T47D (cell line): ENCODE data around the gene LRRC8C.

Experiments used
- DNase-seq, 2 experiments: peaks; one replicate each; pipeline versions ENCODE4 v3.0.0 to v3.0.0-alpha.2; 2011 to 2012; ENCODE audit warnings: low read depth in 1 of 2, low spot score in 1 of 2
- JUND ChIP-seq: IDR thresholded peaks from 2 replicates; pipeline ENCODE4 v1.6.1; 2012; ENCODE audit warnings: low read depth
- in situ Hi-C: cut with HindIII; loops from 2 replicates; pipeline ENCODE4 v1.10.0; 2016; ENCODE audit warnings: low sequenced_read_pairs, low pct_unique_long_range_greater_than_20kb

The LRRC8C gene

GRCh38 chr1:89630048-89630447 lies 2.9 kb upstream of the LRRC8C start:
- in situ Hi-C loops: no loop called here
- TF ChIP-seq JUND: no peak
- no peak for DNase-seq

DNA sequence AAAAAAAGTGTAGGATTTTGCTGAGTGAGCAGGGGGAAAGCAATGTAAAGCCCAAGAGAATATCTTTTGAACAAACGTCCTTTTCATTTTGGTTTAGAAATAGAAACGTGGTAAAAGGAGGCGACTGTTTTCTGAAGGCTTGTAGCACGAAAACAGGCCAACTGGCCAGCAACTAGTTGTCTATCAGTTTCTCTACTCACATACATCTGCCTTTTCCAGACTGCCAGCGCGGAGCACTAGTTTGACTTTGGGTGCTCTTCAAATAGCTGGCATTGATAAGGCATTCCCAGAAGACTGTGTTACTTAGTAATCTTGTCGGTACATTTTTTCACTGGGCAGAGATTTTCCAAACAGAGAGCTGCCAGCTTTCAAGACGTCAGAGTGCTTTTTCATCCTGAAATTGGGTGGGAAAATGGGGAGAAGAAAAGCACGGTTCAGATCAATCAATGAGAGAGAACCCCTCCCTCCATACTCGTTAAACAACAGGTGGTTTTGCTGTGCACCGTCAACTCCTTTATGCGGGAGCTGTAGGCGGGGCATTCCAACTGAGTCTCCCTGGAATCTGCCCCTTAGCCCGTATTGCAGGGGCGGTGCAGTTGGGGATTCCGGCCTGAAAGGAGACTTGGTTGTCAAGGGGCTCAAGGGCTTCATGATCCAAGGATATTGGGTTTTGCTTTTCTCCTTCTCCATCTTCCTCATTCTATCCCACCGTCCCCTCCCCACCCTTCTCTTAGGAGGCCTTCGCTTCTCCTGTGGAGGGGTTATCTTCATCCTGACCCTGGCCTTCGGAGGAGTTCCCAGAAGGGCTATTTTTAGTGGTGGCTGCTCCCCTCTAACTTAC lies 884 bp upstream of the LRRC8C start:
- in situ Hi-C loops: no loop called here
- no peak for DNase-seq
- no peak for TF ChIP-seq JUND

DNA sequence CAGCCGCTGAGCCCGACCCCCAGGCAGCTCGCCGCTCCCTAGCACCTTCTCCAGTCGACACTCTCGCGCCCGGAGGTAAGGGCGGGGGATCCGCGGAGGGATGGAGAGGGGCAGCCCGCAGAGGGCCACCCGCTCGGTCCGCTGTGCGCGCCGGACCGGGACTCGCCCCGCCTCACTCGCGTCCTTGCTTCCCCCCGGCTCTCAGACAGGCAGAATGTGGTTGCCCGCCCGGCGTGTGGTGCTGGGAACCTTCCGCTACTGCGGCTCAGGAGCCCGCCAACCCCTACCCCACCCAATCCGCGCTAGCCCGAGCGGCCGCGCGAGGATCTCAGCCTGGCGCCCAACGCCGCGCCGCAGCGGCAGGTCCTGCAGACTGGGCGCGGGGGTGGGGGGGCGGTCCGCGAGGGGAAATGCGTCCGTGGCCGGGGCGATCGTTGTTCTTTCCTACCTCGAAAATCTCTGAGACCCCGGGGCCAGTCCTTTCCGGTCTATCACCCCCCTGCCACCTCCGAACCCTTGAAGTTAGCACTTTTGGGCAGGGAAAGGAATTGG lies 404 bp downstream of the LRRC8C start:
- peak; percentile 1 to 16 for DNase-seq
- in situ Hi-C loops: no loop called here
- no peak for TF ChIP-seq JUND

DNA sequence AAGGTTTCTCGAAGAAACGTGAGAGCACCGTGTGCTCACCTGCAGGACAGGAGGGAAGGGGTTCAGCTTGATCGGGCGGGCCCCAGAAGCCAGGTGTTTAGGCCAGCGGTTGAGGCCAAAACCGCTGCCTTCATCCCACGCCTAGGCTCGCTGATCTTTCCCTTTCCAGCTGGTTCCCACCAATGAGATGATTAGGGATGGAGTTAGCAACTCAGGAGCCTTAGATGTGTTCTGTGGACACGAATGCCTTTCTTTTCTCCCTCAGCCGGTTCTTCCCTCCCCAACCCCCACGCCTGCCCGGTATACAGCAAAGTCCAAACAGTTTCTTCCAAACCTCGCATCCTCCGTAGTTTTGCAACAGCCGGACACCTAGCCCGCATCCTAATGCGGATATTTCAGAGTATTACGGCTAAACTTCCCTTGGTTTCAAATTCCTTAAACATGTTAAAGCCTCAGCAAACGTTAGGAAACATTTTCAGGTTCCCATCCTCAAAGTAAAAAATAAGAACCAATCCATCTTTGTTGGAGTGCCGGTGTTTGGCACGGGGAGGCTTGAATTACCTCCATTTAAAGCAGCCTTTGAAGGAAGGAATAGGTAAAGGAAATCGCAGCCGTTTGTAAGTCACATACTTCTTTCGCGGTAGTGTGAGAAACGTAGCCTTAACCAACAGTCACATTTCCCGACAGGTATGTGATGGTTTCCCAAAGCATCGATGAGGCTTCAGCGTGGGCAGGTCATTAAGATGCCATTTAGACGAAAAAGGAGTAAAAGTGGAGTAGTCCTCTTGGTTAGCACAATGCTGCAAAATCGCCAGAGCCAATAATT lies 1.1 kb downstream of the LRRC8C start:
- no peak for TF ChIP-seq JUND
- in situ Hi-C loops: no loop called here
- DNase-seq: peak in 1 of 2 experiments; percentile 1

DNA sequence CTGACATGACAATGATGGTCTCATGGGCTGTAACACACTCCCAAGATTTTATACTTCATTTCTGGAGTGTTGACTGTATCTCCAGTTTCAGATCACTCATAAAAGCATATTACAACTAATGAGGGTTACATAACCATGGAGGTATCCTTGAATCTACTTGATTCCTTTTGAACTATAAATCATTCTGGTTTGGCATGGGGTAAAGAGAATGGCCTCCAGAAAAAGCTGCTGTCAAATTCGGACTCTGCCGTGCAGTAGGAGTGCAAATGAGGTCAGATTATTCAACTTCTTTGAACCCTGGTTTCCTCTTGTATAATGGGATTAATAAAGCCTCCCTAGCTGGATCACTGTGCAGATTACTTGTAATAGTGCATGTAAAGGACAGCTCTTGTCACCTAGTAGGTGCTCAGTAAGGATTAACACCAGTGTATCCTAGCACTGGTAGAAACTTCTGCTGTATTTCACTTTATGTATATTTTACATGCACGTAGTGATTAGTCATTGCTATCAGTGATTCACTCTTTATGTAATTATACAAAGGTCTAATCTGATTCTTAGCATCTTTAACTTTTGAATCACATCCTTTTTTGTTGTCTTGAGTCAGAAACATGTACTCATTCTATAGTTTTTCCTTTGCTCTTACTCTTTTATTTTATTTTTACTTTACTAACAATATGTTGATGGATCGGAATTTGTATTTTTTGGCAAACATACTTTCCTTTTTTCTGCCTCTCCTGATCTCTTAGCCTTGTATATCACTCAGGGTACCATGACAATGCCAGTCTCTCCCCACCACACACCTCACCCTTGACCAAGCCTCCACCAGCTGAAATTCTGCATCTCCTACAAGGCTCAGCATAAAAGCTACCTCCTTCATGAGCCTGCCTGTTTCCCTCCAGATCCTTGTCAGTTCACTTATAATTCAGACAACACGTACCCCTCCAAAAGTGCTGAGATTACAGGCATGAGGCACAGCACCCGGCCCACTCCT lies 3.2 kb downstream of the LRRC8C start:
- in situ Hi-C loops: no loop called here
- no peak for DNase-seq
- TF ChIP-seq JUND: no peak

- in situ Hi-C loops: no loop called here
- TF ChIP-seq JUND: no peak
- DNase-seq: no peak
Measured at GRCh38 chr1:89637496-89637895, 4.6 kb downstream of the LRRC8C start.

- no peak for TF ChIP-seq JUND
- in situ Hi-C loops: no loop called here
- no peak for DNase-seq
Measured at GRCh38 chr1:89640440-89640839, 7.5 kb downstream of the LRRC8C start.

GRCh38 chr1:89641781-89642180 lies 8.9 kb downstream of the LRRC8C start:
- in situ Hi-C loops: no loop called here
- TF ChIP-seq JUND: no peak

DNA sequence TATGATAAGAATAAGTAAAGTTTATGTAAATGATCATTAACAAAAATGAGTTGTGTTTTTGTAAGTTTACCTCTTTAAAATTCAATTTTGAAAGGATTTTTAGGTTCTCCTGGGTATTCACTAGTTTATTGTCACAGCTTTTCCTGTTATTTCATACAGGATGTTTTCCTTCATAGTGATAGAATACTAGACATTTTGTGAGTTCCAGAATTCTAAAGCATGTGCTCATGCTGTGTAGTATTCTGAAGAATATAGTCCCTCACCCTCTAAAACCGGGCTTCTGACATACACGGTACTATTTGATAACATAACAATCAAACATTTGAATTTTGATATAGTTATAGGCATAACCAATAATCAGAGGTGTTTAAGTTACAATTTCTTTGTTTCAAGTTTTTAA lies 10.7 kb downstream of the LRRC8C start:
- in situ Hi-C loops: no loop called here
- no peak for TF ChIP-seq JUND
- DNase-seq: no peak

More at GRCh38 chr1:89641781-89642180, 8.9 kb downstream of the LRRC8C start:
- no peak for DNase-seq

GRCh38 chr1:89644119-89644814 lies 11.3 kb downstream of the LRRC8C start:
- TF ChIP-seq JUND: no peak
- in situ Hi-C loops: no loop called here
- DNase-seq: no peak

- in situ Hi-C loops: no loop called here
- TF ChIP-seq JUND: no peak
- DNase-seq: no peak
Measured at GRCh38 chr1:89646259-89646658, 13.3 kb downstream of the LRRC8C start.

GRCh38 chr1:89649783-89650182 lies 16.9 kb downstream of the LRRC8C start:
- no peak for TF ChIP-seq JUND
- in situ Hi-C loops: no loop called here
- DNase-seq: no peak
